Left ventricle myocardium superior (tissue), 1 donor: ENCODE results near the gene NEDD8. TPM values are rescaled to one million over a fixed set of nuclear protein-coding genes. Genes with fewer than 3 reads are reported as not detected.

Experiments used
- ATAC-seq: fragments of 200-7000 bp; cut with Tn5 transposase; one replicate; pipeline ENCODE4 v1.9.1; 2020; ENCODE audit warnings: mild to moderate bottlenecking, moderate library complexity
- DNase-seq: peaks from one replicate; pipeline ENCODE4 v3.0.0-alpha.2; 2020
- intact Hi-C: fragments of 100-400 bp; cut with micrococcal nuclease; formaldehyde crosslinking; loops from one replicate; pipeline ENCODE4 v1.11.0; 2022
- total RNA-seq: library from RNA; stranded (reverse); fragmentation: NEBNext Ultra II Directional; extraction: Animal tissue kit (Norgen Biotek cat#: 25700); gene quantifications from one replicate; pipeline ENCODE4 v1.2.1, GENCODE V29; 2021
- donor health status: DM: no; HTN: yes; CAD: no; lungs with severe emphysema.

Gene NEDD8
- total RNA-seq, 1 donor from 2014 or later, result 225 TPM

DNA sequence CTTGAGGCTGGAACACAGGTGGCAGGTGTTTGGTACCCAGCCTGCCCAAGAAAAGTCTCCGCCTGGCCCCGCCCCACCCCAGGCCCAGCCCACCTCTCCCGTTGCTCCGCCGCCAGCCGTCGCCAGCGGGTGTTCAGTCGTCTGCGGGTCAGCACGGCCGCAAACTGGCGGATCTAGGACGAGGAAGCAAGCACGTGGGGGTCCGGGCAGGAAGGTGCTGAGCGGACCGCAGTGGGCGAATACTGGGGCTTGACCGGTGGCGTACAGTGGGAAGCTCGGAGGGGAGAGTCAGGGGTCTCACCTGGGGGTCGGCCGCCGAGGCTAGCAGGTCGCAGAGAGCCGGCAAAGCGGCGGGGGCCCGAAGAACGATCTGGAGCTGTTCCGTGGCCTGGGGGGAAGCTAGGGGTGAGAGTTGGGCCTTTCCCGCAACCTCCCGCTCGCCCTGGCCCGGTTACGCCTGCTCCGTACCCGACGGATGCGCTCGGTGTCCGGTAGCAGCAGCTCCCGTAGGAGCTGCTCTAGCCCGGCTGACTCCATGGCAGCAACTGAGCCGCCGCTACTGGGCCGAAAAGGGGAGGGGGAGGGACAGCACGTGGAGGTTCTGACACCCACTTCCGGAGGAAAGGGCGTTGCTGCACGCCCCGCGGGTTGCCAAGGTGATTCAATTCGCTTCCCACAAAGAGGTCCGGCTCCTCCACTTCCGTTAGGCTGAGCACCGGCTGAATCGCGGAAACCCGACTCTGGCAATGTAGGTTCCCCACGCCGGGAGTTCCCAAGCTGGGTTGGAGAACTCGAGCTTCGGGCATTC is 43.7 kb downstream of the NEDD8 start, which contains the start of gene IPO4:
Gene IPO4, minus strand, starts transcription at position 566 of the 808 bp plus-strand sequence. Its CDS starts 29 bp downstream, at position 537.
- peak; percentile 93 for DNase-seq
- intact Hi-C loops, result no loop called here
- peak; percentile 93 for ATAC-seq

DNA sequence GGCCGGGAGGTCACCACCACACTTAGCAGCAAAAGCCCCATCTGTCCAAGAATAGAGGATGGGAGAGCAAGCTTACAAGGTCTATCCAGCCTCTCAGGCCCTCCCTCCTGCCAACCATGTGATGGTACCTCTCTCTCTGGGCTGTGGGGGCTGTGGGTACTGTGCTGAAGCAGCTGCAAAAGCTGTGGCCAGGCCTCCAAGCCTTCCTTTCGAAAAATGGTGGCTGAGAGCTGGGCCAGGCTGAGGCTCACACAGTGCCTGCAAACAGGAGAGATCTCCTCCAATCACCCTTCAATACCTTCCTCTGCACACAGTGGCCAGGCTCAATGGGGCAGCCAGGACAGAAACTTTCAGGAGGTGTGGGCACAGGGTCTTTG is 44.6 kb downstream of the NEDD8 start:
- intact Hi-C loops, result no loop called here
- ATAC-seq (no peak), DNase-seq (no peak)

DNA sequence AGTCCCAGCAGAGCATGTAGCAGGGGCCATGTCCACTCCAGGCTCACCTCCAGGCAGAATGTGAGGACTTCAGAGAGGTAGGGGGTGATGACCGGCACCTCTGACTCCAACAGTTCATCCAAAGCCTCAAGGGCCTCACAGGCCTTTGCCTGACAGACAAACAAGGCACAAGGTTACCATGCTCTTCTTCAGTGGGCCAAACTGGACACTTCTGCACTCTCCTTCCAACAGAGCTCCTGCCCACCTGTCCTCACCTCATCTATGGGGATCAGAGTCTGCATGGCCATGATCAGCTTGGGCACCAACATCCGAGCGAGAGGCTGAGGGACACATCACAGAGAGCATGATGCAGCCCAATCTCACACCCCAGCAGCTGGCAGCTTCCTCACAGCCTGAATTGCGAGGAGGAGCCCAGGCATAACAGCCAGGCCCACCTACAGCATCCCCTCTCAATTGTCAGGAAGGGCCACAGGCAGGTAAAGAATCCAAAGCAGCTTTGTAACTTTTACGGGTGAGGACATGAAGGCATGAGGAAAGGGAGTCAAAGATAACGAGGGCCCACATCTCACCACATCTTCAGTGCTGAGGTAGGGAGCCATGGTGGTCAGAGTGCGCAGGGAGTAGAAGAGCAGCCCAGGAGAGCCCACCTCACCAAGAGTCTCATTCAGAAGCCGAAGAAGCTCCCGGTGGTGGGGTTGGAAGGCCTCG is 45.2 kb downstream of the NEDD8 start:
- no peak for DNase-seq
- intact Hi-C loops, result no loop called here
- ATAC-seq, result no peak

DNA sequence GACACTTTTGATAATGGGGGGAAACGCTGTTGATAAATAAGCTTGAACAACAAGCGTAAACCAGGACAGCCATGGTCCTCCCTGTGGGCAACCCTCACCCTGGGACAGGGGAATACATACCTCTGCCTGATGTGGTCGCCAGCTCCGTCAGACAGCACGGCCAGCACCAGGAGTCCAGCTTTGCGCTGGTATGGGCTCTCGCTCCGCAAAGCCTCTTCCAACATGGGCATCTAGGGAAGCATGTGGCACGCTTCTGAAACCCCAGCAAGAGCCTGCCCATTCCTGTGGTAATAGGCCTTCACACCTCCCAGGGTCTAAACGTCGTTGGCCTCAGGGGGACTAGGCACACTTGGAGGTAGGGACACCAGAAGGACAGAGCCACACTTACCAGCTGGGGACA is 46.4 kb downstream of the NEDD8 start:
- DNase-seq, result no peak
- intact Hi-C loops, result no loop called here

DNA sequence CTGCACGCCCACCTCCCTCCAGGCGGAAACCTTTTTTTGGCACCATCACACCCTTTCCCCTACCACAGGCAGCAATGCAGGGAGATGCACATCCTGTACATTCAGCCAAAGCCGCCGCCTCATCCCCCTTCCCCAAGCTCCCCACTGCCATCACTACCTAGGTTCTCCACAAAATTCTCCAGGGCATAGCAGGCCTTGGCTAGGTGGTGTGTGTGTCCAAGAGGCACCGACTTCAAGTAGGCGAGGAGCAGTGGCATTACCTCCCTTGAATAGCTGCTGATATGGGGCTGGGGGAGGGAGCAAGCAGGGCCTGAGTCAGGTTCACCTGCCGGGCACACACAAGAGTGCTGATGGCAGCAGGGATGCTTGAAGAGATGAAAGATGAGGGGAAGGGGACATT is 47.1 kb downstream of the NEDD8 start:
- intact Hi-C loops, result no loop called here
- no peak for ATAC-seq

More for the DNA sequence above, 46.4 kb downstream of the NEDD8 start:
- ATAC-seq, result no peak

DNA sequence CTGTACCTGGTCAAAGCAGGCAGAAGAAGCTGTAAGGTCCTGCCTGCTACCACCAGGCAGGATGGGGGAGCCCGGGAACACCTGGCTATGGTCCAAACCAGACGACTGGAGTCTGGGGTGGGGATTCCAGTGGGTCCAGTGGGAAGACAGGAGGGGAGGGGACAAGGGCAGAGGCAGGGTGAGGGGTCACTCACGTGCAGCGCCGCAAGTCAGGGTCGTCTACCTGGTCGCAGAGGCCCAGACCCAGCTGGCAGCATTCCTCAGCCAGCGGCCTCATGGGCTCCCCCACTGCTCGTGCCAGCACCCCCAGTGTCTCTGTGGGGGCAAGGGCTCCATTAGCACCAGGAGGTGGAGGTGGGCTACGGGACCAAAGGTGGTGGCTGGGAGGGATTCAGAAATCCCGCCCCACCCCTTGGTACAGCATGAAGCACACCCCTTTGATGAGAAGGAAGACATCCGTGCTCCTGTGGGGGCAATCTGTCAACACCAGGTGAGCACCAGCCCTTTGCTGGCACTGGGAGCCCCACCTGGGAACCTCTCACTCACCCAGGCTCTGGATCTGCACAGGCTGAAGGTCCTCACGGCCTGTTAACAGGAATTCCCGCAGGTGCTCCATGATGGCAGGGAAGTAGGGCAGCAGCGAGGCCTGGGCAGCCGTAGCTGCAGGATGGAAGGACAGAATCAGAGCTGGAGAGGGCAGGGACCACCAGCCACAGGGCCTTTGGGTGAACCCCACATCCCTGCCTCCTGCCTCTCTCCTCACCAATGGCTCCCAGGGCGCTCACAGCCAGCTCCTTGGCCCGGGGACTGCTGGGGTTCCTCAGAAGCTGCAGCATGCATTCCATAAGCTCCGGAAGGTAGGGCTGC is 47.8 kb downstream of the NEDD8 start:
- intact Hi-C loops, result no loop called here
- DNase-seq (no peak), ATAC-seq (no peak)

More for the DNA sequence above, 47.1 kb downstream of the NEDD8 start:
- no peak for DNase-seq

DNA sequence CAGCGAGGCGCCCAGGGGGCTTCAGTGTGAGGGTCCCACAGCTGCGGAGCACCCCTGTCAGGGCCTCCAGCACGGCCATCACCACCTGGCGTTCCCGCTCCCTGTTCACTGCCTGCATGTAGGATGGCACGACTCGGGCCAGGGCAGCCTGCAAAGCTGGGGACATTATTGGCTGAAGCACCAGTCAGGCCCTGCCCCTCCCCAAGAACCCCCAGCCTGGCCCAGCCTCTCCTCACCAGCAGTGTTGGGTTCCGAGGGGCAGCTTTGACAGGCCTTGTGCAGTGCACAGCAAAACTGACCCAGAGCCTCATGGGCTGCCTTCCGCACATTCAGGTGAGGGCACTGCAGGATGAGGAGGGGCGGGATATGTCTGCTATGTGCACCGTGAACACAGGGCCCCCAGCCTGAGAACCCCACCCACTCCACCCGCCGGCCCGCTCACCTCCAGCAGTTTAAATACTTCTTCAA is 49.1 kb downstream of the NEDD8 start:
- no peak for DNase-seq
- ATAC-seq, result no peak
- intact Hi-C loops, result no loop called here

DNA sequence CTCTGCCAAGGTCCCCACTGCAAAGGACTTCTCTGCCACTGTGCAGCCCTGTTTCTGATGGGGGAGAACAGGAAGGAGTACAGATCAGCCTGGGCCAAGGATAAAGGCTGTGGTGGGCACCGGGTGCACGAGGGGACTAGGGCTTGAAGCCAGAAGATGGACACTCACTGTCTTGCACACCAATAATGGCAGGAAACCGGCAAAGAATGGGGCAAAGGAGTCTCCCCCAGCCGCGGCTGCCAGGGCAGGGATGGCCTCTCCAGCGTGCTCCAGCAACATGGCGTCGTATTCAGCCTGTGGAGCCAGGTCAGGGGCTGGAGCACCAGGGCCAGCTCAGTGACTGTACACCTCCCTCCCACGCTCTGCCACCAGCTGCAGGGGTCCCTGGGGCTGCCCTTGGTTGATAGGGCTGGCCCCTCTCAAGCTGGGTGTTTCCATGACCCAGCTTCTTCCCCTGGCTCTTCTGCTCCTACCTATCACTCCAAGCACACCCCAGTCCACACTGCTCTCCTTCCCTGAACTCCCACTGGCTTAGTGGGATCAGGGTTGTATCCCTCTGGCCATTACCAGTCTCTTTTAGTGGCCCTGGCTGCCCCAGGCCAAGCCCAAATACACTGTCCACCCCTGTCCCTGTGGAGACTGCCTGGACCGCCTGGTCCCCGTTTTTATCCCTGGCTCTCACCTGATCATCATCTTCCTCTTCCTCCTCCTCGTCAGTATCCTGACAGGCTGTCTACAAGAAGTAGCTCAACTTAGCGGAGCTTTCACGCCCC is 49.9 kb downstream of the NEDD8 start:
- ATAC-seq, result no peak
- intact Hi-C loops, result no loop called here
- DNase-seq, result no peak

DNA sequence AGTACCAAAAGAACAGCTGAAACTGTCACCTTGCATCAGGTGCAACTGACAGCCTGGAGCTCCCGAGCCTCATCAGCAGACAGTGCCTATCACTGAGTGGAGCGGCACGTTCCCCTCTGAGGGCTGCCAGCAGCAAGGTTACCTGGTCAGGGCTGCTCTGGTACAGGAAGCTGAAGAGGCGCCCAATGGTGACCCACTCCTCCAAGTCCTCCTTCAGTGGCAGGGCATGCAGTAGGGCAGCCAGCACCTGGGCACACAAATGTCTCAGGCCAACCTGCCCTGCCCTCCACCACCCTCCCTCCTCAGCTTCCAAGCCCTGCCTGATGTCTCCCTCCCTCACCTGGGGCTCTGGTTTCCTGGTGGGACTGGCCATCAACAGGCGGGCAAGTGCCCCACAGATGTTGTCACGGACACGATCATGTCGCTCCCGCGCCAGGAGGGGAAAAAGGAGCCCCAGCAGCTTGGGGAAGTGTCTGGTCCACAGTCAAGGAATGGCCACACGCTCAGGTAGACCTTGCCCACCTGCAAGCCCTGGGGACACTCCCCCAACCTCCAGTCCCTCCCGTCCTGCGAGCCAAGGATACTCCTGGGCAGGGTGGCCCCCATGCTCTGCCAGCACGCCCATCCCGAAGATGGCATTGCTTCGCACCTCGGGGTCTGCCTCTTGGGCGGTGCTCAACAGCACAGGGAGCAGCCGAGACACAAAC is 50.6 kb downstream of the NEDD8 start:
- ATAC-seq (no peak), DNase-seq (no peak)
- intact Hi-C loops, result no loop called here

DNA sequence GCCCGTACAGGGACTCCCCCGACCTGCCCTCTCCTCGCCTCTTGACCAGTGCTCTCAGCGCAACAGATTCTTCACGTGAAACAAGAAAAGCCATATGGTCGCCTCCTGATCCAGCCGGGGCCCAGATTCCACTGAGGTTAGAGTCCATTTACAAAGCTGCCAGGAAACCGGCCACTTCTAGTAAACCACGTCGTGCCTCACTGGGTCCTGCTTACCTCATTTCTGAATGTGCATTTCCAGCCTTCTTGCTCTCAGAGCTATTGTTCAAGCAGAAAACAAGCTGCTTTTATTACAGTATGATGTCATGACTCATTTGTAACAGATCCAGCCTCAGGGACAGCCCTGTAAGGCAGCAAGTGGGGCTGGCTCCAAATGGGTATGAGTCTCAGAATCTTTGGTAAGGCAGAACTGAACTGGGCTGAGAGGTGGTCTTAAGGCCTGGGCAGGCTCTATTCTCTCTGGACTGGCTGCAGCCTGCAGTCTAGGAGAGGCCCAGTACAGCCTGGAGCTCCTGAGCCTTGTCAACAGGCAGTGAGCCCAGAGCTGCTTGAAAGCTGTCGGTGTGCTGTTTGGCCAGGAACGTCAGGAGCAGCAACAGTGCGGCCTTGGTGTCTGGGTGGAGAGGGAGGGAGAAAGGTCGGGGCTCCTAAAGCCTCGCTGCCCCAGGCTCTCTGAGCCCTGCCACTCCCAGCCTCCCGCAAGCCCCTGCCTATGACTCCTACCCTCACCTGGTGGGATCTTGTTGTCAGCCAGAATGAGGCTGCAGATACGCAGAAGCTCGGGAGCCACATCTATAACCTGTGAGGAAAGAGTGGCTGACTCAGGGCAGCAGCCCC is 52.0 kb downstream of the NEDD8 start:
- ATAC-seq (peak; percentile 74), DNase-seq (no peak)
- intact Hi-C loops, result no loop called here

DNA sequence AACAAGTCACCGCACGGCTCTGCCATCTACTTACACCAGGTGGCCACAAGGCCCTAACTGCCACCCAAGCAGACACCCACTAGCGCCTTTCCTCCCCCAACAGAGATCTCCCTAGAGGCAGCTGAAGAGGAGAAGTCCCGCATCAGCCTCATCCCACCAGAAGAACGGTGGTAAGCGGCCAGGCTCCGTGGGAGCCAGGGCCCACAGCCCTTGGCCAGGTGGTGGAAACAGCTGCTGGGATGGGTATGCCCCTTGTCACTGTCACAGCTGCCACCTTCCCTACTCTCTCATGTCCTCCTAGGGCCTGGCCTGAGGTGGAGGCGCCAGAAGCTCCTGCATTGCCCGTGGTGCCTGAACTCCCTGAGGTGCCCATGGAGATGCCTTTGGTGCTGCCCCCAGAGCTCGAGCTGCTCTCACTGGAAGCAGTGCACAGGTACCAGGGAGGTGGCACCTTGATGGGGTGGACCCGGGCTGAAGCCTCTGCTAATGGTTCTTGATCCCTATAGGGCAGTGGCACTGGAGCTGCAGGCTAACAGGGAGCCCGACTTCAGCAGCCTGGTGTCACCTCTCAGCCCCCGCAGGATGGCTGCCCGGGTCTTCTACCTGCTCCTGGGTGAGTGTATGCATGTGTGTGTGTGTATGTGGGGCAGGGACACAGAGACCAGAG is 52.7 kb downstream of the NEDD8 start:
- intact Hi-C loops, result no loop called here
- peak; percentile 4 for ATAC-seq
- no peak for DNase-seq

DNA sequence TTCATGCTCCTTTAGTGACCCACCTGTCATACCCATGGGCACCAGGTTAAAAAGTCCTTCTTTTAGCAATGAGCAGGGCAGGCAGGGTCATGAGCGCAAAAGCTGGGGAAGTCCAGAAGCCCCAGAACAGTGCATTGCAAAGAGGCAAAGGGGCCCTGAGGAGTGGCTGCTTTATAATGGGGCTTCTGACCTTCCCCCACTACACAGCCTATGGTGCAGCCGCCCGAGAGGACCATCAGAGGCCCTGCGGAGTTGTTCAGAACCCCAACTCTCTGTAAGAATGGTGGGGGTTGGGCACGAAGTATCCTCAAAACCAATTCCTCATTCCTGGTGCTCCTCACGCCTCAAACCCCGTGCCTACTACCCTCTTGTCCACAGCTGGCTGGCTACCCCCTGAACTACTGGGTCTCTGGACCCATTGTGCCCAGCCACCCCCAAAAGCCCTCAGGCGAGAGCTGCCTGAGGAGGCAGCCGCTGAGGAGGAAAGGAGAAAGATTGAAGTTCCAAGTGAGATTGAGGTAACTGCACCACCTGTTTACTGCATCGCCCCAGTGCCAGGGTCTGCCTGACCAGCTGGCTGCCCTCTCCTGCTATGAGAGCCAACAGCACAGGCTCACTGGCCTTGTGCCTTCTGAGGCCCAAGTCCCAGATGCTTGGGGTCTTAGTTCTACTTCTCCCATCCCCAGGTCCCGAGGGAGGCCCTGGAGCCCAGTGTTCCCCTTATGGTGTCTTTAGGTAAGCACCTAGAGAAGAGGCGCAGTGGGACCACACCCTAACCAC is 53.6 kb downstream of the NEDD8 start:
- ATAC-seq, result no peak
- intact Hi-C loops, result no loop called here

DNA sequence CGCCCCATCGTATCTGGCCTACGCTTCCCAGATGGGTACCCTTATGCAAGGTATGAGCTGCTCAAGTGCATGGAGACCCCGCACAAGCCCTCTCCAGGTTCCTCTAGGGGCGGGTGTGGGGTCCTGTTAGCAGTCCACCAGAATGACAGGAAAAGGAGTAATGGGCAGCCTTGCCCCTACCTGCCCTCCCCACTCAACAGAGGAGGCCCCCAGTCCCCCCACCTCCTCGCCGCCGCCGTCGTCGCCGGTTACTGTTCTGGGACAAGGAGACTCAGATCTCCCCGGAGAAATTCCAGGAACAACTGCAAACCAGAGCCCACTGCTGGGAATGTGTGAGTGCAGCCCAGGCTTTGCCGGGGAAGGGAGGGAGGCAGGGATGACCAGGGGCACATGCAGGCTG is 54.3 kb downstream of the NEDD8 start:
- DNase-seq (no peak), ATAC-seq (no peak)
- intact Hi-C loops, result no loop called here

More for the DNA sequence above, 53.6 kb downstream of the NEDD8 start:
- no peak for DNase-seq

DNA sequence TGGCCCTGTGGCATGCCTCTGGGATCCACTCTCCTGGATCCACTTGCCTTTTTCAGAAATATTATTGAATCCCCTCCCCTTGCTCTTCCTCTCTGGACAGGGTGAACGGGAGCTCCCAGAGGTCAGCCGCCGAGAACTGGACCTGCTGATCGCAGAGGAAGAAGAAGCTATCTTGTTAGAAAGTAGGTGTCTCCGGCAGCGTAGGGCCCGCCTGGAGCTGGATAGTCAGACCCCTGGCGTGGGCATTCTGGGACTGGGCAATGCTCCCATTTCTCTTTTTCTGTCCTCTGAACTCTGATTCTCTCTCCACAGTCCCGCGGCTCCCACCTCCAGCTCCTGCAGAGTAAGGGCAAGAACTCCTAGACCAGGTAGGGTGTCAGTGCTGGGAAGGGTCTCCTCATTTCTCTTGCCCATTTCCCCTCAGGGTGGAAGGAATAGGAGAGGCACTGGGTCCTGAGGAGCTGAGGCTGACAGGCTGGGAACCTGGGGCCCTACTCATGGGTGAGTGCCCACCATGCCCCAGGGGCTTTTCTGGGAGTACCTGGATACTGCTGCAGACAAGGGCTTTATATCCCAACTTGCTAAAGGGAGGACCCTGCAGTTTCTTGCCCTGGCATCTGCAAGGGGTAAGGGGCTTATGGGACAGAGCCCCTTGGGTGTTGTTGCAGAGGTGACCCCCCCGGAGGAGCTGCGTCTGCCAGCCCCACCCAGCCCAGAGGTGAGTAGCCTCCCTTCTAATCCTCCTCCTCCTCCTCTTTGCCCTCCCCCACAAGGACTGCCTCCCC is 54.9 kb downstream of the NEDD8 start:
- DNase-seq, result no peak
- ATAC-seq, result no peak

DNA sequence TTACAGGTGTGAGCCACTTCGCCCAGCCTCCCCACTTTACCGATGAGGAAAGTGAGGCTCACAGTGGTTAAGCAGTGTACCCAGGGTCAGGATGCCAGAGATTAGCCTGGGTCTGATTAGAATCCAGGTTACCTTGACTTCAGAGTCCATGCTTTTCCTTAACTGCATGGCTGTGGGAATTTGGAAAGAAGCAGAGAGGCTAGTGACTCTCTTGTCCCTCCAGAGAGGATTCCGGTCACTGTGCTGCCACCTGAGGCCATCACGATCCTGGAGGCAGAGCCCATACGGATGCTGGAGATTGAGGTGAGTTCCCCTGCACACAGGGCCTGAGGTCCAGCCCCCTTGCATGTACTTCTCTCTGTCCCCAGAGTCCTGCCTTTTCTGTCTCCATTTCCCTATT is 55.6 kb downstream of the NEDD8 start:
- ATAC-seq (no peak), DNase-seq (no peak)
- intact Hi-C loops, result no loop called here

More for the DNA sequence above, 54.9 kb downstream of the NEDD8 start:
- intact Hi-C loops, result no loop called here
